Effector CD8-positive, alpha-beta T cell (primary cell): ENCODE results near the gene SPECC1.
"Not testable (repeated sequence)": the region's sequence is repeated elsewhere in the genome, so short reads cannot be mapped to it uniquely, and the experiment has no call there.

Experiments
- DNase-seq: peaks from one replicate; lab custom pipeline; 2025; lab: John Stamatoyannopoulos, UW

The SPECC1 gene

GRCh38 chr17:20128036-20128667, 119.0 kb downstream of the SPECC1 start:
- DNase-seq: no peak

DNA sequence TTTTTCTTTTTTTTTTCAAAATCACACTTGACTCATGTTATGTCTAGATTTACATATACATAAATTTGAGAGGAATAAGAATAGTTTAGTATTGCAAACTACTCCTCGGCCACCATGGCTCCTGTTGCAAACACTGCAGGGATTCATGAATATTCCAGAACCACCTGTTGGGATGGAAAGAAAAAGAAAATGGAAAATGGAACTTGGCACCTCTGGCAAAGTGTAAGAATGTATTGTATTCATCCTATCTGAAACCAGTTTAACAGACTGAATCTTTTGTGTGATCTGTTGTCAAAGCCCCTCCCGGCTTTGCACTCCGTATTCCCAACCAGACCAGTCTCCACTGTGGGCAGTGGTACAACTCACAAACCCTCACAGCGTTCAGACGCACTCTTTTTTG, 124.4 kb downstream of the SPECC1 start:
- no peak for DNase-seq

GRCh38 chr17:20141198-20141972, 132.2 kb downstream of the SPECC1 start:
- no peak for DNase-seq

DNA sequence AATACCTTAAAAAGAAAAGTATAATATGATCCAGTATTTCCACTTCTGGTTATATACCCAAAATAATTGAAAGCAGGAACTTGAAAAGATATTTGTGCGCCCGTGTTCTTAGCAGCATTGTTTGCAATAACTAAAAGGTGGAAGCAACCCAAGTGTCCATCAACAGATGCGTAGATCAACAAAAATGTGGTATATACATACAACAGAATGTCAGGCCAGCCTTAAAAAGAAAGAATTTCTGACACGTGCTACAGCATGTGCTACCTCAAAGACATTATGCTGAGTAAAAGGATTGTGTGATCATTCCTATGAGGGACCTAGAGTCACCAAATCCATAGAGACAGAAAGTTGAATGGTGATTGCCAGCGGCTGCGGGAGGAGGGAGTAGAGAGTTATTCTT, 133.1 kb downstream of the SPECC1 start:
- DNase-seq: no peak

DNA sequence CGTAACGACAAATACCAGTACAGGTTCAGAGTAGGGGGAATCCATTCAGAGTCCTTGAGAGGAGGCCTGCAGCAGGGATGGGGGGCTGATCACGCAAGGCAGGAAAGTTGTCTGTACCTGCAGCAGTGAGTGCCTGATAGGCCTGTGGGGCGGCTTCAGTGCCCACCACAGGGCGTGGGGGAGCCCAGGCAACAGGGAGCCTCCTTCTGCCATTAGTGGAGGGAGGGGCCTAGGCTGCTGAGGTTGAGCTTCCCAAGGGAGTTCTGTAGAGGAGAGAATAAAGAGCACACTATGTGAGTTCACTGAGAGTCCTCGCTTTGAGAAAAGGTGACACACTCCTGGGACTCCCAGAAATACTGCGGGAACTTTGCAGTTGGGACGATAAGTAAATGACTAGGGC, 134.6 kb downstream of the SPECC1 start:
- no peak for DNase-seq

GRCh38 chr17:20145567-20145966, 136.4 kb downstream of the SPECC1 start:
- no peak for DNase-seq

DNA sequence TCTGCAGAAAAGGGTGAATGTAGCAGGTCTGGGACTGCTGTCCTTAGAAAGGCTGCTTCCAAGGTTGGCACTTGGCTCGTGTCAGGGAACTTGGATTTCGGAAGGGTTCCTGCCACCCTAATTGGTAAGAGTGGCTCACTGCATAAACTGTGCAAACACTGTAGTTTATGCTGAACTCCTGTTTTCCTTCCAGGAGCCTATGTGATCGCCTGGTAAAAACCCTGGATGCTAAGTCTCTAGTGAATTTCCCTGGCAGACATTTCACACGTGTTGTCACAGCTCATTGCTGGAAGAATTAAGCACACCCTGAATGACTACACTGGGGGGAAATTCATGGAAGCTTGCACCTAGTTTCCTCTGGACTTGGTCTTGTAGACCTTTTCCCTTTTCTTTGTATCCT, 140.1 kb downstream of the SPECC1 start:
- no peak for DNase-seq

GRCh38 chr17:20151174-20151573, 142.0 kb downstream of the SPECC1 start:
- no peak for DNase-seq

DNA sequence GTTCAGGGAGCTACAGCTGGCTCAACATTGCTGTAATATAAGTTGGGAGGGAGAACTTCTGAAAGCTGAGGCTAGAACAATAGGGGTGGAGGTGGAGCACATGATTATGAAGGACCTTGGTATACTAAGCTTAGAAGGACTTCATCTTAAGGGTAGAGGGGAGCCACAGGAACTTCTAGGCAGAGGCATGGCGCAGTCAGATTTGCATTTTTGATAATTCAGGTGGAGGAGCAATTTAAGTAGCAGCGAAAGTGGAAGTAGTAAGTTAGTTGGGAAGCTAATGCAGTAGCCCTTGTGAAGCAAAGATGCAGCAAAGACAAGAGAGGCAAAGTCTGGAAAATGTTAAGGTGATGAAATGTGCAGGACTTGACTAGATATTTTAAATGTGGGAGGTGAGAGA, 144.1 kb downstream of the SPECC1 start:
- DNase-seq: no peak

DNA sequence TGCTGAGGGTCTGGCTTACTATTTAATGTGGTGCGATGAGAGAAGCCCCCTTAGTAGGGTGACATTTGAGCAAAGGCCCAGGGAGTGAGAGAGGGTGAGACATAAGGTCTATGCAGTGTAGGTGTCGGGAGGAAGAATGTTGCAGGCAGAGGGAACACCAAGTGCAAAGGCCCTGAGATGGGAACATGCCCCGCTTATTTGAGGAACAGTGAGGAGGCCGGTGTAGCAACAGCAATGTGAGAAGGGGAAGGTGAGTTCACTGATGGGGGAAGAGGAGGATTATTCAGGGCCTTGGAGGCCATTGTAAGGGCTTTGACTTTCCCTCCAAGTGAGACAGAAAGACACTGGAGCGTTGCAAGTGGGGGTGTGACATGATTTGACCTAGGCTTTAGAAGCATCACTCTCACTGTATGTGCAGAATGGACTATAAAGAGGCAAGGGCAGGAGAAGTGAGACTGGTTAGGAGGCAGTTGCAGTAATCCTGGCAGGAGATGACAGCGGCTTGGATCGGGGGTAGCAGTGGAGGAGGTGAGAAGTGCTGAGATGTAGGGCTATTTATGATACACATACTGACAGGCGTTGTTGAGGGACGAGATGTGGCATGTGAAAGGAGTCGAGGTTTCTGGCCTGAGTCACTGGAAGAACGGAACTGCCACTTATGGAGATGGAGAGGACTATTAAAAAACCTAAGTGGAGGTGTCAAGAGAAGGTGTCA, 145.3 kb downstream of the SPECC1 start:
- DNase-seq: no peak

GRCh38 chr17:20155258-20156195, 146.4 kb downstream of the SPECC1 start:
- peak; percentile 89 for DNase-seq

DNA sequence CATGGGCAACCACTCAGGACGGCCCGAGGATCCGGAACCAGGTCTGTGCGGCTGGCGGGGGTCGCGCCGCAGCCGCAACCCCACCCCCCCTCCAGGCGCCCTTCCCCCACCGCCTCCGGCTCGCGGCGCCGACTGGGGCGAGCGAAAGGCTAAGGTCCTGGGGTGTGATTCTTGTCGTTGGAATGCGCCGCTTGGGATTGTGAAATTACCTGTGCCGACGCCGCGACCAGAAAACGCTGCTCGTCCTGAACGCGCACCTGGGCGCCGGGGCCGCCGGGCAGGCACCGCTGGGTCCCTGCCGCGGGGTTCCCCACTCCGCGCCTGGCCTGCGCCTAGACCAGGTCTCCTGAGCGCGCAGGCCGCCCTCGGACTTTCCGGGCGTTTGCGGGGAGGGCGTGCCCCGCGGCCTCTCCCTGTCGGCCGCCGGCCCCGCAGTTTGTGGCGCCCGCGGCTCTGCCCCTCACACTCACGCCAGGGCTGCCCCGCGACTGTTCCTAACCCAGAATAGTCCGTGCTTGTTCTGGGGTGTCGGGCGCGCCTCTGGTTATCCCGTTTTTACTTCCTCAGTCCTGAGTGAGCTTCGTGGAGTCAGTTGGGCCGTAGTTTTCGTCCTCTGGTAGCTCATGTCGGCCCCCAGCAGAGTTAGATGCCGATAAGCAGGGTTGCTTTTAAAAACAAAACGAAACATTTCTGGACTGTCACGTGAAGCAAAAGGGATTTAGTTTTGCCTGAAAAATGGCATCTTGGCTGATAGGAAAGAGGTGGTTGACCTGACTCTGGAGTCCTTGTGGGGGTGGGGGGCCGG, 147.2 kb downstream of the SPECC1 start:
- peak; percentile 24 for DNase-seq

- no peak for DNase-seq
Observed at GRCh38 chr17:20157001-20157310, 147.8 kb downstream of the SPECC1 start.

DNA sequence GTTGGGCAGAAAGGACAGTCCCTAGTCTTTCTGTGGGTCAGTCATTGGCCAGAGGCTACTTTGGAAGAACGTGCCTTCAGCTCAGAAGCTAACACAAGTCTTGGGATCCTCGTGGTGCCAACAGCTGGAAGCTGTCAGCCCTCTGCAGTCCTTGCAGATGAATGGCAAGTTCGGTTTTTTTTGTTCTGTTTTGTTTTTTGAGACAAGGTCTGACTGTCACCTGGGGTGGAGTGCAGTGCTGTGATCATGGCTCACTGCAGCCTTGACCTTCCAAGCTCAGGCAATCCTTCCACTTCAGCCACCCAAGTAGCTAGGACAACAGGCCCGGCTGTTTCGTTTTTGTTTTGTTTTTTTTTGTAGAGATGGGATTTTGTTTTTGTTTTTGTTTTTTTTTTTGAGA, 149.4 kb downstream of the SPECC1 start:
- DNase-seq: no peak

DNA sequence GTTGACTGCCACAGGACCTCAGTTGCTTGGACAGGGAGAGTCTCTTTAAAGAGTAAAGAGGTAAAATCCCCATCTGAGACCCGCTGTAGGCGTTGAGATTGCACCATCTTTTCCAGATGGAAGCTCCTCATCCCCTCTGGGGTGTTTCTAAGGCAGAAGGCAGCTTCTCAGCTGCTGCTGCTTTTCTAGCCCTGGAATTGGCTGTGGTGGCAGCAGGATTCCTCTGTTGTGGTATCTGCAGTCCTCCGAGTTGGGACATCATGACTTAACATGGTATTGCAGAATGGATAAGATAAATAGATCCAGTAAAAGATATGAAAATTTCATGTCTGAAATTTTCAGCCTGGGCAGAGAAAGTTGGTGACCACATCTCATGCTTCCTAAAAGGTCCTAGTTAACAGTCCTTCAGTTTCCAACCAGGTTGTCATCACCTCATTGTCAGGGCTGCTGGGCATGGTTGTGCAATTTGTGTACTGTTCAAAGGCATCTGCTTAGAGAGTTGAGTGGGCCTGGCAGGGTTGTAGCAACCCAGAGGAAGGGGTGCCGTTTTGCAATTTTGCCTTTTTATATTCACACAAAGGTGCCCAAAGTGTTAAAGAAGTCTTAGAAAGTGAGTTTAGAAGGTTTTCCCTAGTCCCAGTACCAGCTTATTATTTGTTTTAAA, 150.4 kb downstream of the SPECC1 start:
- no peak for DNase-seq

DNA sequence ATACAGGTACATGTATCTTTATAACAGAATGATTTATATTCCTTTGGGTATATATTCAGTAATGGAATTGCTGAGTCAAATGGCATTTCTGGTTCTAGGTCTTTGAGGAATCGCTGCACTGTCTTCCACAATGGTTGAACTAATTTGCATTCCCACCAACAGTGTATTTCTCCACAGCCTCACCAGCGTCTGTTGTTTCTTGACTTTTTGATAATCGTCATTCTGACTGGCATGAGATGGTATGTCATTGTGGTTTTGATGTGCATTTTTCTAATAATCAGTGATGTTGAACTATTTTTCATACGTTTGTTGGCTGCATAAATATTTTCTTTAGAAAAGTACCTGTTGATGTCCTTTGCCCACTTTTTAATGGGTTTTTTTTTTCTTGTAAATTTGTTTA, 156.4 kb downstream of the SPECC1 start:
- DNase-seq: not testable (repeated sequence)

- DNase-seq: no peak
Observed at GRCh38 chr17:20170085-20170484, 160.9 kb downstream of the SPECC1 start.

DNA sequence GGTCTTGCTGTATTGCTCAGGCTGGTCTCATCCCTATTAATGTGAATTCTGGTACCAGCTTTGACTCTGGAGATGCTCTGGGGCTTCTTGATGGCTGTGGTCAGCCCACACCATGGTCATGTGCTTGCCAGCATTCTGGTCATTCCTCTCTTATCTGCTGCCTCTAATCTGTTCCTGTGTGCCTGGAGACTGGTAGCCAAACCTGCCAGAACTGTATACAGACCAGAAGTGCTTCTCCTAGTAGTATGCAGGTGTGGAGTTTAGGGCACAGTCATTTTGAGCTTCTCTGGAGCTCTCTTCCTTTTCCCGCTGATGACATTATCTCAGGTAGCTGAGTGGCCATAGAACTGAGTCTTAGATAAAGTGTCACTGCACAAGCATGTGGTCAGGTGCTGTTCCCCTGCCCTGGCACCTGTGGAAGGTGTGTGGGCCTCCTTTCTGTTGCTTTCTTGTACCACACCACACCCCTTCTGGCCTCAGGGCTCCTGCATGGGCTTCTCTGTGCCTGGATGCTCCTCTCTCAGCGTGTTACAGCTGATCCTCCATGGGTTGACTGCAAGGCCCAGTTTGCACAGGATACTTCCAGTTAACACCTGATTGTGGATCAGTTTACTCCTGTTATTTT, 162.7 kb downstream of the SPECC1 start:
- no peak for DNase-seq

GRCh38 chr17:20172376-20172775, 163.2 kb downstream of the SPECC1 start:
- no peak for DNase-seq

- no peak for DNase-seq
Observed at GRCh38 chr17:20173091-20173490, 163.9 kb downstream of the SPECC1 start.
